A673 (cell line): ENCODE data around the gene SLC66A1. TPM values are rescaled to one million over a fixed set of nuclear protein-coding genes. Genes with fewer than 3 reads are reported as not detected.

Experiments used
- BruUV-seq: library from RNA; stranded (reverse); fragments of 400-500 nt; replicated peaks from 2 replicates; lab custom pipeline; 2021; lab: Mats Ljungman, UMichigan
- CTCF ChIA-PET: fragments of 300-600 bp; sonication (Branson Sonifier 250); formaldehyde crosslinking; loops from one replicate; lab custom pipeline; 2022; ENCODE audit warnings: antibody characterized with exemption; lab: Charles Lee
- POLR2A ChIA-PET: fragments of 300-600 bp; sonication (Branson Sonifier 250); formaldehyde crosslinking; loops from one replicate; lab custom pipeline; 2022; ENCODE audit warnings: antibody characterized with exemption; ENCODE audit not compliant: low non-redundant PET; lab: Charles Lee
- DNase-seq: peaks from one replicate; pipeline ENCODE4 v3.0.0-alpha.2; 2015; ENCODE audit warnings: low spot score
- H3K27ac ChIP-seq: fragments of 200-600 bp; sonication (generic); 2 replicates; pipeline ENCODE4 v1.5.1; 2016; ENCODE audit warnings: mixed run types, low read depth, mild to moderate bottlenecking, mixed read lengths, antibody characterized with exemption, low read length; ENCODE audit not compliant: poor library complexity, severe bottlenecking
- H3K27me3 ChIP-seq: fragments of 200-600 bp; sonication (generic); replicated peaks from 2 replicates; pipeline ENCODE4 v1.6.1; 2017; ENCODE audit warnings: mixed run types, low read depth, mild to moderate bottlenecking, mixed read lengths, antibody characterized with exemption, low read length; ENCODE audit not compliant: insufficient read depth, poor library complexity
- H3K36me3 ChIP-seq: fragments of 200-600 bp; sonication (generic); 2 replicates; pipeline ENCODE4 v1.6.1; 2016; ENCODE audit warnings: mixed run types, mild to moderate bottlenecking, mixed read lengths, antibody characterized with exemption, low read length; ENCODE audit not compliant: insufficient read depth, poor library complexity, severe bottlenecking
- H3K4me1 ChIP-seq: fragments of 200-600 bp; sonication (generic); 2 replicates; pipeline ENCODE4 v1.6.1; 2017; ENCODE audit warnings: mixed run types, mild to moderate bottlenecking, mixed read lengths, antibody characterized with exemption, low read length; ENCODE audit not compliant: insufficient read depth, poor library complexity, severe bottlenecking
- H3K4me3 ChIP-seq: fragments of 200-600 bp; sonication (generic); 2 replicates; pipeline ENCODE4 v1.5.1; 2016; ENCODE audit warnings: low read depth, mixed run types, mild to moderate bottlenecking, mixed read lengths, low read length; ENCODE audit not compliant: poor library complexity, severe bottlenecking
- H3K9me3 ChIP-seq: fragments of 200-600 bp; sonication (generic); 2 replicates; pipeline ENCODE4 v1.6.1; 2016; ENCODE audit warnings: mixed run types, low read depth, mild to moderate bottlenecking, mixed read lengths, antibody characterized with exemption, low read length; ENCODE audit not compliant: poor library complexity, severe bottlenecking
- EZH2 ChIP-seq: fragments of 200-600 bp; sonication (generic); IDR thresholded peaks from 2 replicates; pipeline ENCODE4 v1.6.1; 2017; ENCODE audit warnings: borderline replicate concordance, low read depth, mild to moderate bottlenecking, mixed read lengths, antibody characterized with exemption, low read length; ENCODE audit not compliant: poor library complexity, severe bottlenecking
- intact Hi-C: fragments of 100-400 bp; cut with micrococcal nuclease; formaldehyde crosslinking; loops from one replicate; pipeline ENCODE4 v1.10.0; 2022; ENCODE audit not compliant: unreplicated experiment
- total RNA-seq: library from RNA; stranded (reverse); gene quantifications from 2 replicates; pipeline ENCODE4 v1.2.3, GENCODE V29; 2021
- TF ChIP-seq, protein P1 (sequence below): fragments of 300-800, 200-600 bp; sonication (generic); conservative IDR thresholded peaks from 2 replicates; pipeline ENCODE4 v1.5.1; 2017; ENCODE audit warnings: low read depth, mild to moderate bottlenecking, antibody characterized with exemption, low read length, moderate library complexity, mixed read lengths

The SLC66A1 gene
- total RNA-seq, 1 experiment from 2014 or later, result 18.3 TPM

DNA sequence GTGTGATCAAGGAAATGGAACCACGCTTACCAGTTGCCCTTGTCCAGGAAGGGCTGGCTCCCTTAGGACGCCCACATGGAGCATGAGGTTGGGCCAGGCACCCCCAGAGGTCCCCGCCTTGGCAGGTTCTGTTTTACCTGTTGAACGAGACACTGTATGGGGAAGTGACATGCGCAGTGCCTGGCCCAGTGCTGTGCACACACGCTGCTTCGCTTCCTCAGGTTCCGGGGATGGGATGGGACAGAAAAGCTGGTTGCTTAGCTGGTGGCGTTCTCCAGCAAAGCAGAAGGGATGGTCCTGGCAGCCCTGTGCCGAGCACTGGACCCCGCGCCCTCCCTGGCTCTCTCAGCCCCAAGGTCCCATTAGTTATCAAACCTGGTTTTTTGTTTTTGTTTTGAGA, 20.7 kb downstream of the SLC66A1 start:
- ChIA-PET POLR2A (no interaction called here), CTCF (no interaction called here)
- peaks cover under 1% of the 10 kb centered on the region for H3K36me3 ChIP-seq
- no peaks in the 10 kb centered on the region for H3K9me3 ChIP-seq
- intact Hi-C loops, result no loop called here
- no TSS peak for BruUV-seq
- no peak for DNase-seq
- no peak overlapping the region for H3K27ac ChIP-seq
- no peak overlapping the region for H3K4me3 ChIP-seq
- no peaks in the 10 kb centered on the region for H3K27me3 ChIP-seq
- TF ChIP-seq, protein P1, sequence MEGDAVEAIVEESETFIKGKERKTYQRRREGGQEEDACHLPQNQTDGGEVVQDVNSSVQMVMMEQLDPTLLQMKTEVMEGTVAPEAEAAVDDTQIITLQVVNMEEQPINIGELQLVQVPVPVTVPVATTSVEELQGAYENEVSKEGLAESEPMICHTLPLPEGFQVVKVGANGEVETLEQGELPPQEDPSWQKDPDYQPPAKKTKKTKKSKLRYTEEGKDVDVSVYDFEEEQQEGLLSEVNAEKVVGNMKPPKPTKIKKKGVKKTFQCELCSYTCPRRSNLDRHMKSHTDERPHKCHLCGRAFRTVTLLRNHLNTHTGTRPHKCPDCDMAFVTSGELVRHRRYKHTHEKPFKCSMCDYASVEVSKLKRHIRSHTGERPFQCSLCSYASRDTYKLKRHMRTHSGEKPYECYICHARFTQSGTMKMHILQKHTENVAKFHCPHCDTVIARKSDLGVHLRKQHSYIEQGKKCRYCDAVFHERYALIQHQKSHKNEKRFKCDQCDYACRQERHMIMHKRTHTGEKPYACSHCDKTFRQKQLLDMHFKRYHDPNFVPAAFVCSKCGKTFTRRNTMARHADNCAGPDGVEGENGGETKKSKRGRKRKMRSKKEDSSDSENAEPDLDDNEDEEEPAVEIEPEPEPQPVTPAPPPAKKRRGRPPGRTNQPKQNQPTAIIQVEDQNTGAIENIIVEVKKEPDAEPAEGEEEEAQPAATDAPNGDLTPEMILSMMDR, result no peak
- no peak for TF ChIP-seq EZH2
- H3K4me1 ChIP-seq, result no peaks in the 10 kb centered on the region

DNA sequence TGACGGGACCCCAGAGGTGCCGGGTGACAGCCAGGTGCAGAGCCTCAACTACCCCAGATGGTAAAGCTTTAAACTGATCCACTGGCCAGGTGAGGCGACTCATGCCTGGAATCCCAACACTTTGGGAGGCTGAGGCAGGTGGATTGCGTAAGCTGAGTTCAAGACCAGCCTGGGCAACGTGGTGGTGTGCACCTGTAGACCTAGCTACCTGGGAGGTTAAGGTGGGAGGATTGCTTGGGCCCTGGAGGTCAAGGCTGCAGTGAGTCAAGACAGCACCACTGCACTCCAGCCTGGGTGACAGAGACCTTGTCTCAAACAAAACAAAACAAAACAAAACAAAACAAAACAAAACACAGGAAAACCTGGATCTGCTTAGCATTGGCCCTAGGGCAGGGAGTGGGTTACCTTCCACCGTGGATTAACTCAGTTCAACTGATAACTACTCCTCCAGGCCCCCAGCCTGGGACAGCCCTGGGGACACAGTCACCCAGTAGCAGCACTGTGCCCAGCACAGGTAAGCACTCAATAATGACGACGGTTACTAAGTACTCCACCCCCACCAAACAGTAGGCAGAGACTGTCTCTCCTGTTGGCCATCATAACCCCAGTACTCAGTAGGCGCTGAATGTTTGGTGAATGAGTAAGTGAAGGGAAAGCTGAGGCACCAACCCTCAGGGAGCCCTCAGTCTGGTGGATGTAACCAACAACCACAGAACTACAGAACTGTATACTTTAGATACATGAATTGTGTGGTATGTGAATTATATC, 21.6 kb downstream of the SLC66A1 start:
- intact Hi-C loops, result no loop called here
- no peak overlapping the region for H3K4me3 ChIP-seq
- DNase-seq, result no peak
- no peaks in the 10 kb centered on the region for H3K4me1 ChIP-seq
- H3K9me3 ChIP-seq, result no peaks in the 10 kb centered on the region
- no peak overlapping the region for H3K27ac ChIP-seq
- TF ChIP-seq, protein P1, result no peak
- no peak for TF ChIP-seq EZH2
- POLR2A ChIA-PET, result no interaction called here
- H3K36me3 ChIP-seq, result no peaks in the 10 kb centered on the region
- no TSS peak for BruUV-seq
- H3K27me3 ChIP-seq, result no peaks in the 10 kb centered on the region
- CTCF ChIA-PET, result no interaction called here

DNA sequence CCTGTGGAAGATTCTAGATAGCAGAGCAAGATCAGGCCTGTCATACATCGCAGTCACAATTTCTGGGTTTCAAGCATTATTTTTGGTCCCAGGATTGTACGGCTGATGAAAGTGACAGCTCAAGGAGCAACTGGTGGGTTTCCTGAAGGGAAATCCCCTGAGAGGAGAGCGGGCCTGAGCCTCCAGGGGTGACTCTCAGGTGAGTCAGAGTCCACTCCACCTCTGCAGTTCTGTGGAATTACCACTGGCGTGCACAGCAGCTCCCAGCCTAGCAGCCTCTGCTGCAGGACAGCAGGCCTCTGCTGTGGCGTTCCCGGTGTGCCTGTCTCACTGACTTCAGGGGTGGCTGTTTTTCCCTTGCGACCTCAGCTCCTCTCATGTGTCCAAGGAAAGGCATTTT, 24.4 kb downstream of the SLC66A1 start:
- no TSS peak for BruUV-seq
- POLR2A ChIA-PET, result no interaction called here
- intact Hi-C loops, result no loop called here

More for the DNA sequence above, 24.4 kb downstream of the SLC66A1 start:
- TF ChIP-seq, protein P1, result no peak
- TF ChIP-seq EZH2, result no peak
- CTCF ChIA-PET, result no interaction called here
- H3K27ac ChIP-seq, result no peak overlapping the region
- H3K4me3 ChIP-seq, result no peak overlapping the region
- no peak for DNase-seq
- no peaks in the 10 kb centered on the region for H3K4me1 ChIP-seq
- H3K27me3 ChIP-seq, result no peaks in the 10 kb centered on the region
- H3K36me3 ChIP-seq, result no peaks in the 10 kb centered on the region
- H3K9me3 ChIP-seq, result no peaks in the 10 kb centered on the region
